Osteocyte (in vitro differentiated cells): Measurements from ENCODE around the gene PITPNM3. TPM values are rescaled to one million over a fixed set of nuclear protein-coding genes. Genes with fewer than 3 reads are reported as not detected.

Experiments
- DNase-seq: peaks from one replicate; pipeline ENCODE4 v3.0.0; 2021; ENCODE audit warnings: mixed read lengths; ENCODE audit not compliant: unreplicated experiment; ENCODE audit errors: extremely low spot score
- H3K27ac Mint-ChIP-seq: one replicate; pipeline ENCODE4 v1.8.0; 2021; ENCODE audit warnings: mild to moderate bottlenecking, mixed read lengths; ENCODE audit not compliant: unreplicated experiment
- H3K27me3 Mint-ChIP-seq: one replicate; pipeline ENCODE4 v1.8.0; 2021; ENCODE audit warnings: mixed read lengths; ENCODE audit not compliant: unreplicated experiment
- H3K36me3 Mint-ChIP-seq: one replicate; pipeline ENCODE4 v1.8.0; 2021; ENCODE audit warnings: mixed read lengths; ENCODE audit not compliant: unreplicated experiment
- H3K4me1 Mint-ChIP-seq: one replicate; pipeline ENCODE4 v1.8.0; 2021; ENCODE audit warnings: mixed read lengths; ENCODE audit not compliant: unreplicated experiment
- H3K4me3 Mint-ChIP-seq: one replicate; pipeline ENCODE4 v1.8.0; 2021; ENCODE audit warnings: mild to moderate bottlenecking, moderate library complexity, mixed read lengths; ENCODE audit not compliant: unreplicated experiment
- H3K9me3 Mint-ChIP-seq: one replicate; pipeline ENCODE4 v1.8.0; 2021; ENCODE audit warnings: mixed read lengths; ENCODE audit not compliant: unreplicated experiment
- CTCF ChIP-seq: fragments of 200-600 bp; sonication (generic); IDR thresholded peaks from 2 replicates; pipeline ENCODE4 v1.5.0; 2021; ENCODE audit warnings: antibody characterized with exemption, mild to moderate bottlenecking, moderate library complexity
- total RNA-seq: library from RNA; stranded (reverse); gene quantifications from 2 replicates; pipeline ENCODE4 v1.2.1, GENCODE V29; 2021

The PITPNM3 gene
- total RNA-seq, 1 donor from 2014 or later: 0.94 TPM

- DNase-seq: no peak
- H3K4me3 Mint-ChIP-seq: no peak overlapping the region
- no peak for TF ChIP-seq CTCF
- no peaks in the 10 kb centered on the region for H3K9me3 Mint-ChIP-seq
- H3K36me3 Mint-ChIP-seq: no peaks in the 10 kb centered on the region
- H3K4me1 Mint-ChIP-seq: peaks cover 14% of the 10 kb centered on the region
- H3K27me3 Mint-ChIP-seq: no peaks in the 10 kb centered on the region
- no peak overlapping the region for H3K27ac Mint-ChIP-seq
Measured at GRCh38 chr17:6467567-6467966, 88.8 kb downstream of the PITPNM3 start.

- Mint-ChIP-seq H3K4me3 (no peak overlapping the region), H3K36me3 (no peaks in the 10 kb centered on the region), H3K27ac (no peak overlapping the region), H3K9me3 (no peaks in the 10 kb centered on the region), H3K4me1 (peaks cover 3% of the 10 kb centered on the region), H3K27me3 (no peaks in the 10 kb centered on the region)
- no peak for DNase-seq
- TF ChIP-seq CTCF: no peak
Measured at GRCh38 chr17:6465206-6466003, 91.0 kb downstream of the PITPNM3 start.

- Mint-ChIP-seq H3K27me3 (no peaks in the 10 kb centered on the region), H3K27ac (no peak overlapping the region), H3K9me3 (no peaks in the 10 kb centered on the region), H3K4me3 (no peak overlapping the region), H3K36me3 (no peaks in the 10 kb centered on the region), H3K4me1 (no peaks in the 10 kb centered on the region)
- DNase-seq: no peak
- no peak for TF ChIP-seq CTCF
Measured at GRCh38 chr17:6464446-6465041, 91.8 kb downstream of the PITPNM3 start.

GRCh38 chr17:6463616-6464445 is 92.5 kb downstream of the PITPNM3 start:
- Mint-ChIP-seq H3K9me3 (no peaks in the 10 kb centered on the region), H3K27ac (no peak overlapping the region), H3K4me3 (no peak overlapping the region), H3K4me1 (no peaks in the 10 kb centered on the region), H3K36me3 (no peaks in the 10 kb centered on the region), H3K27me3 (no peaks in the 10 kb centered on the region)
- DNase-seq: no peak
- no peak for TF ChIP-seq CTCF

GRCh38 chr17:6462692-6463091 is 93.7 kb downstream of the PITPNM3 start:
- no peaks in the 10 kb centered on the region for H3K9me3 Mint-ChIP-seq
- DNase-seq: no peak
- no peaks in the 10 kb centered on the region for H3K36me3 Mint-ChIP-seq
- no peaks in the 10 kb centered on the region for H3K27me3 Mint-ChIP-seq
- H3K4me1 Mint-ChIP-seq: no peaks in the 10 kb centered on the region
- no peak overlapping the region for H3K4me3 Mint-ChIP-seq
- H3K27ac Mint-ChIP-seq: no peak overlapping the region
- no peak for TF ChIP-seq CTCF
